NCI-H1436 (cell line): ENCODE results near the gene NLGN4X.

ENCODE experiments used
- DNase-seq: peaks from one replicate; lab custom pipeline; 2025; lab: John Stamatoyannopoulos, UW

Gene NLGN4X

GRCh38 chrX:5857232-5857631 is 371.4 kb downstream of the NLGN4X start:
- DNase-seq, result no peak

- DNase-seq, result no peak
Observed at GRCh38 chrX:5852941-5853340, 375.7 kb downstream of the NLGN4X start.

GRCh38 chrX:5842601-5843000 is 386.1 kb downstream of the NLGN4X start:
- DNase-seq, result no peak
